Measurements from ENCODE around the gene PARD3B.

The PARD3B gene

DNA sequence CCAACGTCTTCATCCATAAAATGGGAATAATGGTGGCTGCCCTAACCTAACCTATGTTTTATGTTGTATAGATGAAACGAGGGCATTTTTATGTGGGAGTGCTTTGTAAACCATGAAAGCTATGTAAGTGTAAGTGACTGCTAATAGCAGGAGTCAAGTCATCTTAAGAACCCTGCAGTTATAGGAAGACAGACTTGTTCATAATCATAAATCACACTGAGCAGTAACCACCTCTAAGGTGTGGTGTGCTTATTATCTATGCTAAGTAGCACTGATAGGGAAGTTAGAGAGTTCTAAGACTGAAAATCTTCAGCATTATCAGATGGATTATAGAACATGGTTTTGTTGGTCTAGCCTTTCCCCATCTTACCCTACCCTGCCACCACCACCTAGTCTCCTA lies 1112.8 kb downstream of the PARD3B start:
- no peak for DNase-seq (ENCODE audit: extremely low read depth, insufficient read length)
- H3K4me3 ChIP-seq (replicated peaks; ENCODE audit: low read depth, low read length), result no peak overlapping the region
- H3K36me3 ChIP-seq (ENCODE audit: control insufficient read depth, insufficient read depth, low read length), result no peaks in the 10 kb centered on the region
- TF ChIP-seq, protein P1, sequence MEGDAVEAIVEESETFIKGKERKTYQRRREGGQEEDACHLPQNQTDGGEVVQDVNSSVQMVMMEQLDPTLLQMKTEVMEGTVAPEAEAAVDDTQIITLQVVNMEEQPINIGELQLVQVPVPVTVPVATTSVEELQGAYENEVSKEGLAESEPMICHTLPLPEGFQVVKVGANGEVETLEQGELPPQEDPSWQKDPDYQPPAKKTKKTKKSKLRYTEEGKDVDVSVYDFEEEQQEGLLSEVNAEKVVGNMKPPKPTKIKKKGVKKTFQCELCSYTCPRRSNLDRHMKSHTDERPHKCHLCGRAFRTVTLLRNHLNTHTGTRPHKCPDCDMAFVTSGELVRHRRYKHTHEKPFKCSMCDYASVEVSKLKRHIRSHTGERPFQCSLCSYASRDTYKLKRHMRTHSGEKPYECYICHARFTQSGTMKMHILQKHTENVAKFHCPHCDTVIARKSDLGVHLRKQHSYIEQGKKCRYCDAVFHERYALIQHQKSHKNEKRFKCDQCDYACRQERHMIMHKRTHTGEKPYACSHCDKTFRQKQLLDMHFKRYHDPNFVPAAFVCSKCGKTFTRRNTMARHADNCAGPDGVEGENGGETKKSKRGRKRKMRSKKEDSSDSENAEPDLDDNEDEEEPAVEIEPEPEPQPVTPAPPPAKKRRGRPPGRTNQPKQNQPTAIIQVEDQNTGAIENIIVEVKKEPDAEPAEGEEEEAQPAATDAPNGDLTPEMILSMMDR (IDR thresholded peaks at IDR 0.05; ENCODE audit: insufficient read depth, low read length, poor library complexity, severe bottlenecking), result no peak
- H3K27me3 ChIP-seq (replicated peaks; ENCODE audit: control insufficient read depth, insufficient read depth, low read length), result no peaks in the 10 kb centered on the region

DNA sequence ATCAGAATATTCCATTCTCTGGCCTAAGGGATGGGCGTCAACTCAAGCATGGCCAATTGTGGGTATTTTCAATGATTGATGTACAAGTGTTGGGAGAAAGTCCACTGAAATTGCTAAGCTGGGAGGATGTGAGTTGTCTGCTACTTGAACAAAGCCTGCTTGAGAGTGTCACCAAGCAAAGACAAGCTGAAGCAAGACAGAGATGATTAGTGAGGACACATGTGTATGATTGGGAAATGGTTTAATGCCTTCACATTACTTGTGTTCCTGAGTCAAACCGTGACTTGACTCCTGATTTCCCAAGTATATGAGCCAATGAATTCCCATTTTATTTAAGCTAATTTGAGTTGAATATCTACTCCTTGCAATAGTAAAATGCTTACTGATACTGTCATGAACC lies 1113.3 kb downstream of the PARD3B start:
- DNase-seq (ENCODE audit: extremely low read depth, insufficient read length), result no peak
- Histone ChIP-seq H3K27me3 (replicated peaks; ENCODE audit: control insufficient read depth, insufficient read depth, low read length) (no peaks in the 10 kb centered on the region), H3K4me3 (replicated peaks; ENCODE audit: low read depth, low read length) (no peak overlapping the region), H3K36me3 (ENCODE audit: control insufficient read depth, insufficient read depth, low read length) (no peaks in the 10 kb centered on the region)
- TF ChIP-seq, protein P1 (IDR thresholded peaks at IDR 0.05; ENCODE audit: insufficient read depth, low read length, poor library complexity, severe bottlenecking), result no peak

DNA sequence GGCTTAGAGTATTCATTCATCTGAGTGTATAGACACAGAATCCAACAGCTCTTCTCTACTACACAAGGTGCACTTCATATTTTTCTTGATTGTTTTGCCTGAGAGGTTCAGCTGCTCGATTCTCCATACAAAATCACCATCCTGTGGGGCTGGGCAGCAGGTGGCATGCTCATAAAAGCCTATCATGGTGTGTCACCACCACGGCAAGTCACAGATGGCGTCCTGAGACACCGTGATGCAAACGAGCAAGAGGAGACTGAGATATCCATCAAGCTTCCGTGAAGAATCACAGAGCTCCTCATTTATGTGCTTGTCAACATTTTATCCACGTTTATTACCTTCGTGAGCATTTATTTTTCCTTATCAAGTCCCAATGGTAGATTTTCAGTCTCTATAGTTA lies 1114.6 kb downstream of the PARD3B start:
- no peaks in the 10 kb centered on the region for H3K27me3 ChIP-seq (replicated peaks; ENCODE audit: control insufficient read depth, insufficient read depth, low read length)
- no peak for DNase-seq (ENCODE audit: extremely low read depth, insufficient read length)
- TF ChIP-seq, protein P1 (IDR thresholded peaks at IDR 0.05; ENCODE audit: insufficient read depth, low read length, poor library complexity, severe bottlenecking), result no peak
- H3K36me3 ChIP-seq (ENCODE audit: control insufficient read depth, insufficient read depth, low read length), result no peaks in the 10 kb centered on the region
- H3K4me3 ChIP-seq (replicated peaks; ENCODE audit: low read depth, low read length), result no peak overlapping the region

DNA sequence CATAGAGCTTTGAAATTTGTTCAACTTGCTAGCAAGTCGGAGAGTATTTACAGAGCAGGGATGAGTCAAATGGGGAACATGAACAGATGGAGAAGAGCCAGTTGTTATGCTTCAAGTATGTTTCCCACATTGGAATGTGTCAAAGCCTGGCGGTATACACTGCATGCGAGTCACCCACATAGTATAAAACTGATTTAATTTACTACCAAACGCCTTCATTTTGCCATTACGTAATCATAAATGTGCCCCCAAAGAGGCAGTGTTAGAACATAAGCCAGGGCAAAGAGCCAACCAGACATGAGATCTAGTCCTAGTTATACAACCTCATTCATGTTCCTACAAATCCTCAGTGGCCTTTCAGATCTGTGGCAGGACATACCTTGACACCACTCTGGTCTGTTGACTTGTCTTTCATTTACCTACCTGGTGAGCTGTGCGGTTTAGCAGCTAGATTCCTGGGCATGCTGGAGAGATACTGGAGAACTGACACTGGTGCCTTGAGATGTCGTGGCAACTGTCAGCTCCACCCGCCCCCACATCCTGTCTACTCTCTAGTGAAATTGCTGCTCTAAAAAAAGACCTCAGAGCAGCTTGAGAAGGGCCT lies 1115.3 kb downstream of the PARD3B start:
- DNase-seq (ENCODE audit: extremely low read depth, insufficient read length), result no peak
- H3K36me3 ChIP-seq (ENCODE audit: control insufficient read depth, insufficient read depth, low read length), result no peaks in the 10 kb centered on the region
- H3K4me3 ChIP-seq (replicated peaks; ENCODE audit: low read depth, low read length), result no peak overlapping the region
- TF ChIP-seq, protein P1 (IDR thresholded peaks at IDR 0.05; ENCODE audit: insufficient read depth, low read length, poor library complexity, severe bottlenecking), result no peak
- no peaks in the 10 kb centered on the region for H3K27me3 ChIP-seq (replicated peaks; ENCODE audit: control insufficient read depth, insufficient read depth, low read length)

DNA sequence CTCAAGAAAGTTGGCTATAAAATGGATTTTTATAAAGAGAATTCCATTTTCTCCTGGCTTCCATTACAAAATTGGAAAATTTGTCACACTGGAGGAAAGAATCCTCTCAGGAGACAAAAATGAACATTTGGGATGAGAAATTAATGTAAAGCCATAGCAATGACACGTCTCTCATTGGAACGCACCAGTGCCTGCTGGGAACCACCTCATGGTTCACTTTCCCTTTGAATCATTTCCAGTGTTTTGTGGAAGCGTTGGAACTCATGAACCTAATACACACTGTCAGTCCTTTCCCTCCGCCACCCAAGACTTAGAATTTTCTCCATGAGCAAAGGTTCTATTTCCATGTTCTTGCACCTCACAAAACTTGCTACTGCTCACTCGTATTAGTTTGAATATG lies 1116.0 kb downstream of the PARD3B start:
- no peaks in the 10 kb centered on the region for H3K36me3 ChIP-seq (ENCODE audit: control insufficient read depth, insufficient read depth, low read length)
- no peak for DNase-seq (ENCODE audit: extremely low read depth, insufficient read length)
- H3K4me3 ChIP-seq (replicated peaks; ENCODE audit: low read depth, low read length), result no peak overlapping the region
- TF ChIP-seq, protein P1 (IDR thresholded peaks at IDR 0.05; ENCODE audit: insufficient read depth, low read length, poor library complexity, severe bottlenecking), result no peak
- H3K27me3 ChIP-seq (replicated peaks; ENCODE audit: control insufficient read depth, insufficient read depth, low read length), result no peaks in the 10 kb centered on the region
